ENCODE measurements around the gene C1orf198.

Gene C1orf198

DNA sequence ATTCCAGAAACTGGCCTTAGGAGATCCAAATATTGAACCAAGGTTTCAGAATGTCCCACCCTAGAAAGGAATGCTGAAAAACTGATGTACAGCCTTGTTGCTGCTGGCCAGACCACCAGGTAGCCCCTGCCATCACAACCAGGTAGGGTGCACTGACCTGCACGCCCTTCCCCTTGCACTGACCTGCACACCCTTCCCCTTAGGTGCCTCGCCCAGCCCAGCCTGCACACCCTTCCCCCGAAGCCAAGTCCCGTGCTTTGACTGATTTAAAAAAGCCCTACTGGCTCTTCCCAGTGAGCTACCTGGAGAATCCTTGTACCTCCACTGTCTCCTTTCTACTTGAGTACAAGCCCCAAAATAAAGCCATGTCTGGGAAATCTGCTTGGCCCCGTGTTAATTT lies 26.3 kb upstream of the C1orf198 start:
- in situ Hi-C loops (cut with MboI; ENCODE audit: low sequenced_read_pairs) = no loop called here

DNA sequence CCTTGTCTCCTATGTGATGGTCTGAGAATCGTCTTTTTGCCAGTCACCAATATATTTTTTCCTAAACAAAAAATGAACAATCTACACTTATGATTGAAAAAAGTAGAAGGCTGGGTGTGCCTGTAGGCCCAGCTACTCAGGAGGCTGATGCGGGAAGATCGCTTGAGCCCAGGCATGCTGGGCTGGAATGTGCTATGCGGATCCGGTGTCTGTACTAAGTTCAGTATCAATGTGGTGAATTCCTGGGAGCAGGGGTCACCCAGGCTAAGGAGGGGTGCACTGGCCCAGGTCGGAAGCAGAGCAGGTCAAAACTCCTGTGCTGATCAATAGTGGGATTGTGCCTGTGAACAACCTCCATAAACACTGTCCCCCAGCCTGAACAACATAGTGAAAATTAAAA lies 25.7 kb upstream of the C1orf198 start:
- in situ Hi-C loops (cut with MboI; ENCODE audit: low sequenced_read_pairs) = no loop called here

DNA sequence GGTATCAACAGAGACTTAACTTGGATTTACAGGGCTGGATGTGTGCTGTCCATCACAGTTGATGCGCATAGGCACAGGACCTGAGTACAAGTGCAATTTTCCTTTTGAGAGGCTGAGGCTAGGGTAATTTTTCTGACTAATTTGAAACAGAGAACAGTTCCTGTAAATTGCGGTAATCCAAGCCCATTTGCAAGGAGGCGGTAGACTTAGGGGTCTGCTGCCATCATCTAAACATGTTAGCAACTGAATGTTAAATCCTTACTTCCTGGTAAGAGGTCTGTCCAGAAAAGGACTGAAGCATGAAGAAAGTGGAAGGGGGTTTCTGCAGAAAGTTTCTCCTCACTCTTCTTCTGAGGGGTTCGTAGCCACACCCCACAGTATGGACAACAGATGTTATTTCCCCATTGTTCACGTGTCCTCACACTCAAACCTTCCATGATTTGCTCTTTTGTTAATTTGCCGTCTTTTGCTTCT lies 23.7 kb upstream of the C1orf198 start:
- in situ Hi-C loops (cut with MboI; ENCODE audit: low sequenced_read_pairs) = no loop called here

DNA sequence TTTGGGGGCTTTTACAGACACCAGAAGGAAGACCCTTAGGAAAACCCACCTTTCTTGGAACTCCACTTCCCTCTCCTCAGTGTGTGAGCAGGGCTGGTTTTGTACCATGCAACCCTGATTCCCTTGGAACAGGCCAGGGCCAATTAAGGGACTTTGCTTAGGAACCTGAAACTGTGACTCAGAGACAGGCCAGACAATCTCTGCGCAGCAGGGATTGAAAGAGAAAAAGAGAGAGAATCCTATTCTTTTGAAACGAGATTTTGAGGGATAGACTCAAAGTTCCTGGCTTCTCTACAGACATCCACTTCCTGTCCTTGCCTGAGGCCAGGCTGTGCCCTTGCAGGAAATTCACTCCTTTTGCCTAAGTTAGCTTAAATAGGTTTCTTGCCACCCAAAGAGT lies 23.1 kb upstream of the C1orf198 start:
- in situ Hi-C loops (cut with MboI; ENCODE audit: low sequenced_read_pairs) = no loop called here

DNA sequence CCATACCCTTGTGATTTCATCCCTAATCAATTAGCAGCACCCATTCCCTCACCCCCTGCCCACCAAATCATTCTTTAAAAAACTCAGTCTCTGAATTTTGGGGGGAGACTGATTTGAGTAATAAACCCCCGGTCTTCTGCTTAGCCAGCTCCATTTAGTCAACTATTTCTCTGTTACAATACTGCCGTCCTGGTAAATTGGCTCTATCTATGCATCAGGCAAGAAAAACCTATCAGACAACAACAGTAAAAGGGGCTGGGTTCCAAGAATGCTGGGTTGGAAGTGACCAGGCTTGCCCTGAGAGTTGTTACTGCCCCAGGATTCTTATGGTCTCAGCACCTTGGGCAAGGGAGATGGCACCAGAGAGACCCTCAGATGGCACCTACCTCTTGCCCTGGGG lies 16.3 kb upstream of the C1orf198 start:
- in situ Hi-C loops (cut with MboI; ENCODE audit: low sequenced_read_pairs) = no loop called here

DNA sequence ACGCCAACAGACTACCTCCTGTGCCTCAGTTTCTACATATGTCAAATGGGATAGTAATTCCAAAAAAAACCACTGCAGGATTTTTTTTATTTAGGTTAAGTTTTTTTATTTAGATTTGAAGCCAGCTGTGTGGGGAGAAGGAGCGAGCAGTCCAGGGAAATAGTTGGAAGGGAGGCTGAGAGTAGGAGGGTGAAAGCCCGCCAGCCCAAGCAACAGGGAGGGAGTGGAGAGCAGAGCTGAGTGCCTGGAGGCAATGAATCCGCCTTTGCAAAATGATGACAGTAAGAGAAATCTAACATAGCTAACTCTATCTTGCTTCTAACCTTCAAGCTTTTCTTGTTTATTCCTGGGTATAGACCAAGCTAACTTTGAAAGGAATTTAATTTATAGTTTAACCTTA lies 15.6 kb upstream of the C1orf198 start:
- in situ Hi-C loops (cut with MboI; ENCODE audit: low sequenced_read_pairs) = no loop called here

DNA sequence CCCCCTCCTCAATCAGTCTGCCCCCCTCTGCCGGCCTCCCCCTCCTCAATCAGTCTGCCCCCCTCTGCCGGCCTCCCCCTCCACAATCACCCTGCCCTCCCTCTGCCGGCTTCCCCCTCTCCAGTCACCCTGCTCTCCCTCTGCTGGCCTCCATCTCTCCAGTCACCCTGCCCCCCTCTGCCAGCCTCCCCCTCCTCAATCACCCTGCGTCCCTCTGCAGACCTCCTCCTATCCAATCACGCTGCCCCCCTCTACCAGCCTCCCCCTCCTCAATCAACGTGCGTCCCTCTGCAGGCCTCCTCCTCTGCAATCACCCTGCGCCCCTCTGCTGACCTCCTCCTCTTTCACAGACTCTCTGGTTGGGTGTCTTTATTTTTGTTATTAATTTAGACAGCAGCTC lies 11.5 kb upstream of the C1orf198 start:
- in situ Hi-C loops (cut with MboI; ENCODE audit: low sequenced_read_pairs) = no loop called here

DNA sequence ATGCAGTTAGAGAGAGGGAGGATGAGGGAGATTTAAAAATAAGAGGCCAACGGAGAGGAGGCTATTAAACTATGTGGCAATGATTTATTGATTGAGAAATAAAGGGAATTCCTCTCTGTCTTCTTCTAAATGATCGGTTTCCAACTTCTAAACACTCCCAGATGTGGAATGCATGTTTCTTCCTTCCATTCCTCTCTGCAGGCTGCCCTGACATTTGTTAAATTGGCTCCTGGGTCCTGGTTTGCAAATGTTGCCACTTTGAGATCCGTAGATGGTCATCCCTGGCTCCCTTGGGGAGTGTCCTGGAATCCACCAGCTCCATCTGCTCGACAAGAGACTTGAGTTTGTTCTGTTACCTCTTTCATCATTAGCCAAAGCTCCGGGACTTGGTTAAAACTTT lies 10.3 kb upstream of the C1orf198 start:
- in situ Hi-C loops (cut with MboI; ENCODE audit: low sequenced_read_pairs) = no loop called here

DNA sequence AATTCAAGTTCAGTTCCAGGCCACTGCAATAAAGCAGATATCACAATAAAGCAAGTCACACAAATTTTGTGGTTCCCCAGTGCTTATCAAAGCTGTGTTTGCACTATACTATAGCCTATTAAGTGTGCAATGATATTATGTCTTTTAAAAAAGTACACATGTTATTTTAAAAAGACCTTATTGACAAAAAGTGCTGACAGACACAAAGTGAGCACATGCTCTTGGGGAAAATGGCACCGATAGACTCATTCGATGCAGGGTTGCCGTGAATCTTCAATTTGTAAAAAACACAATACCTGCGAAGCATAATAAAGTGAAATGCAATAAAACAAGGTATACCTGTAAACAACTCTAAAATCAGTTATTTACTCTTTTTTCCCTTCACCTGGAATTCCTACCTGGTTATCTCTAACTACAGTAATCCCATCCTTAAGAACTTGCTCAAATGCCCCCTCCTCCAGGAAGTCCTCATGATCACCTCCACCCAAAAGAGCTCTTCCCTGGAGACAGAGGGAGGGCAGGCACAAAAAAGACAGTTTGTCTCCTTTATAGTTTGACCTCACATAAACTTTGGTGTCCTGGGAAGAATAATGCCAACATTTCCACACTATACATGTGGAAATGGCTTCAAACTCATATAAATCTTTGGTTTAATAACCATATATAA lies 9.7 kb upstream of the C1orf198 start:
- in situ Hi-C loops (cut with MboI; ENCODE audit: low sequenced_read_pairs) = no loop called here

DNA sequence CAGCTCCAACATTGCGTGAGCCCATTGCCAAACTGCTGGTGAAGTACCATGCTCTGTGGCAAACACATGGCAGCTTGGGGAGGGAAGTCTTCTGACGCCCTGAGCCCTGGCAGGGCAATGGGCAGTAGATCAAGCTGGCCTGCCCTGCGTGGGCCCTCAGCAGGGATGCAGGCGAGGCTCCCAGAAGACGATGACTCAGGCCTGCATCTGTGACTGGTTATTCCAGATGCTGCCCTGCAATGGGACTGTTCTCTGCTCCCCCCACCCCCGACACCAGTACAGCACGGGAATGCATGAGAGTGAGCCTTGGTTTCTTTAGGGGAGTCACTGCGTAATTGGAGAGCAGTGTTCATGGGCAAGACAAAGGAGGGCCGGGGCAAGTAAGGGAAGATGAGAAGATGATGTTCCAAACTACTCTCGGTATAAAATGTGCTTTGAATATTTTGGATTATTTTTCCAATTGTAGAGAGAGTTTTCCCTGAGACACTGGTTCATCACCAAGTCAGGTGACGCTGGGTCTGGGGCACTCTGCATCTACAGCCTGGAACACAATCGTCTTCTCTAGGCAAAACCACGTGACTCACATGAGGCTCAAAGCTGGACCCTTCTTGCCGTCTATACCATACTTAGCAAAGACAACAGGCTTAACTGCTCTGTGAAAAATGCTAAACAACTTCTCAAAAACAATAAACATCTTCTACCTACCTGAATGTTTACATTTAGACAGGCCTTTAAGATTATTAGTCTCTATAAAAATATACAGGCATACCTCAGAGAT lies 9.0 kb upstream of the C1orf198 start:
- in situ Hi-C loops (cut with MboI; ENCODE audit: low sequenced_read_pairs) = no loop called here

DNA sequence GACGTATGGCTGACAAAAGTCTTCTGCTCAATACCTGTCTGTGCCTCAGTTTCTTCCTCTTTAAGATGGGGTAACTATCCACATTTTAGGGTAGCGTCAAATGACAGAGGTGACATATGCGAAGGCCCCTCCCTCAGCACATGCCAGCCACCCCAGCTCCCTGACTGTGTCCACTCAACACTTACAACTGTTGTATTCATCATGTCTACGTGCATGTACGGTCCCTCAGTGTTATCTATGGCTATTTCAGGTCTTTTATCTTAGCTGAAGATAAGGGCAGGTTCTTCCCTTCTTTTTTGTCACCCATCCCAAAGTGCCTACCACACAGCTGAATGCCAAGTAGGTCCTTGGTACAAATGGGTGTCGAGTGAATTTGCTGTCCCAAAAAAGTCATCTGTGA lies 8.3 kb upstream of the C1orf198 start:
- in situ Hi-C loops (cut with MboI; ENCODE audit: low sequenced_read_pairs) = no loop called here

DNA sequence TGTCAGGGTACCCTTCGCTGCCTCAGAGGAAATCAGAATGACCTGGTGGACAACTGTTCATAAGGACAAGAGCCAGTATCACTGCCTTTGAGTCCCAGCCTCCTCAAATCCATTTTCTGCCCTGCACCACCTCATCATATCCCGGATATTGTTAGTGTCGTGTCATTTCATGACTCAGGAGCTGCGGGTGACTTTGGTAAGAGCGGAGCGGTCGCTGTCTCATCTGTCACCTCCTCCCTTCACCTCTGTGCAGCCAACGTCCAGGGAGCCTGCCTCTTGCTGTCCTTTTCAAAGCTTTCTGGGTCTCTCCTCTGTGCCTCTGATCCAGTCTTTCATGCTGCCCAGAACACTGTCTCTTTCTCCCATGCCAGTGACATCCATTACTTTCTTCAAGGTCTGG lies 7.0 kb upstream of the C1orf198 start:
- in situ Hi-C loops (cut with MboI; ENCODE audit: low sequenced_read_pairs) = no loop called here

DNA sequence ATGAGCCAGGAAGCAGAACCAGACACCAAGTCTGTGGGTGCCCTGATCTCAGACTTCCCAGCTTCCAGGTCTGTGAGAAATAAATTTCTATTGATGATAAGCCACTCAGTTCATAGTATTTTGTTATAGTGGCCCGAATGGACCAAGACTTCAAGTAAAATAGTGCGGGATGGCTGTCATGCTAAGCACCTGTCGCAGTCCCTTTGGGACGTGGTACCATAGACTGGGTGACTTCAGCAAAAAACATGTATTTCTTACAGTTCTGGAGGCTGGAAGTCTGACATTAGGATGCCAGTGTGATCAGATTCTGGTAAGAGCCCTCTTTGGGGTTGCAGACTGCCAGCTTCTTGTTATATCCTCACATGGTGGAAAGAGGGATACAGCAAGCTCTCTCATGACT lies 2.6 kb upstream of the C1orf198 start:
- in situ Hi-C loops (cut with MboI; ENCODE audit: low sequenced_read_pairs) = no loop called here

DNA sequence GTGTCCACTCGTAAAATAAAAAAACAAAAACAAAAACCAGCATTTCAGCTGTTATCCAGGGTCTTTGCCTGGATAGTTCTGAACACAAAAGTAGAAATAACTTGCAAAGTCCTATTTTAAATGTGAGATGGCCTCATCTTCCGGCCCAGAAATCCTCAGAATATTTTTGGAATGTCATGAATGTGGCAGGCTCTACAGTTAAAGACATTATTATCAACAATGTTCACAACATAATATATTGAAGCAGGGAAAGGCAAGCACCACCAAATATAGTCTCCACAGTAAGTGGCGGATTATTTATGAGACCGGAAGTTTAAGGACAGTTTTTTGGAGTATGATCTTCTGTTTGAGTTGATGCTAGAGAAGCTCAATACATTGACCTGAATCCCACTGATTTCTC lies 1.2 kb upstream of the C1orf198 start:
- in situ Hi-C loops (cut with MboI; ENCODE audit: low sequenced_read_pairs) = no loop called here

DNA sequence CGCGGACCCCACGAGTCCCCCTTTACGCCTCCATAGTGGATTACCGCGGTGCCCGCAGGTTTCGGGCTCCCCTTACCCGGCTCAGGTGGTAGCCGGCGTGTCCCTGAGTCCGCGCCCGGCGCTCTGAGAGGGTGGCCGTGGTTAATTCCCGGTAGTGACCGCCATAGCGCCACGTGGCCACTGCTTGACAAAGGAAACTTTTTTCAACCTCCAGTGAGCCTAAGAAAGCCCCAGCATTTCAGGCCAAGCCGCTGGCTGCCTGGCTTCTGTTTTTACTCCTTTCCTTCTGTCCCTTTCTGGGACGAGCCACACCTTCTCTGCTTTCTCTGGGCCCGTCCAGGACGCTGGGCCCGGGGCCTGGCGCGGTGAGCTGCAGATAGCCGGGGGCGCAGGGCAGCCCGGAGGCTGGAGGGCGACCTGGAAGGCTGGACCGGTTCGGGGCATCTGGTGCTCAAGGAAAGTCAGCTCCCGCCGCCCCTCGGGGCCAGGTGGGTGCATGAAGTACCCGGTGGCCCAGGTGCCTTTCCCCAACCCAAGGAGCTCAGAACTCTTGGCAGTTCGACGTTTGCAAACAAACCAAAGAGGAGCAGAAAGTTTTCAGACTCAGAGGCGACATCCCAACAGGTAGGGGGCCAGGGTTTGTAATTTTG lies 540 bp upstream of the C1orf198 start:
- in situ Hi-C loops (cut with MboI; ENCODE audit: low sequenced_read_pairs) = no loop called here

DNA sequence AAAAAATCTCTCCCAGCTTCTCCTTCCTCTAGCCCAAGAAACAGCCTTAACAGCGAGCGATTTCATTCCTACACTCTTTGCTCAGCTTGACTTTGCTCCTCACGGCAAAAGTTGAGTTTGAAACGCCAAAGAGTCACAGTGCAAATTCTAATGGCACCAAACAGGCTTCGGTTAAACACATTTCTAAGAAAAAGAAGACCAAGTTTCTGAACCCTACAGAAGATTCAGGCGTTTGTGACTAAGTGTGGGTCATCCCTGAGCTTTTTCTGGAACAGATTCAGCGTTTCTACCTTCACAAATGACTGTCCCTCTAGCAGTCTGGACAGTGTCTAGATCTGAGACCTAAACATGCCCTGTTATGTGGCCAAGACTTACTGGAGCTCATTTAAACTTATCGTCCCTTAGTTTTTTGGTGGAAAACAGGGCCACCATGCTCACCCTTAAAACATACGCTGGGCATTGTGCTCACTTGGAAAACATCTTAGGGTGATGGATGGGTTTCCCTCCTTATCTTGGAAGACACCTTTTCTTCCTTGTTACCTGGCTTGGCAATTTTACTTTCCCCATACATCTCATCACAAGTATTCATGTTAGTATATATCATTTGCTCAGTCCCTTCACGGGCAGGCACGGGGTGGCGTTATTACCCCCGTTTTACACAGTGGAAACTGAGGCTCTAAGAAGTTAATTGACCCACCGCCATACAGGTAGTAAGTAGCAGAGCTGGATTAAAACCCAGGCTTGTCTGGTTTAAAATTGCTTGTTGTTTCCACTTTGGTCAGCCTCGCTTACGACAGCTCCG lies 1.0 kb downstream of the C1orf198 start:
- in situ Hi-C loops (cut with MboI; ENCODE audit: low sequenced_read_pairs) = no loop called here

DNA sequence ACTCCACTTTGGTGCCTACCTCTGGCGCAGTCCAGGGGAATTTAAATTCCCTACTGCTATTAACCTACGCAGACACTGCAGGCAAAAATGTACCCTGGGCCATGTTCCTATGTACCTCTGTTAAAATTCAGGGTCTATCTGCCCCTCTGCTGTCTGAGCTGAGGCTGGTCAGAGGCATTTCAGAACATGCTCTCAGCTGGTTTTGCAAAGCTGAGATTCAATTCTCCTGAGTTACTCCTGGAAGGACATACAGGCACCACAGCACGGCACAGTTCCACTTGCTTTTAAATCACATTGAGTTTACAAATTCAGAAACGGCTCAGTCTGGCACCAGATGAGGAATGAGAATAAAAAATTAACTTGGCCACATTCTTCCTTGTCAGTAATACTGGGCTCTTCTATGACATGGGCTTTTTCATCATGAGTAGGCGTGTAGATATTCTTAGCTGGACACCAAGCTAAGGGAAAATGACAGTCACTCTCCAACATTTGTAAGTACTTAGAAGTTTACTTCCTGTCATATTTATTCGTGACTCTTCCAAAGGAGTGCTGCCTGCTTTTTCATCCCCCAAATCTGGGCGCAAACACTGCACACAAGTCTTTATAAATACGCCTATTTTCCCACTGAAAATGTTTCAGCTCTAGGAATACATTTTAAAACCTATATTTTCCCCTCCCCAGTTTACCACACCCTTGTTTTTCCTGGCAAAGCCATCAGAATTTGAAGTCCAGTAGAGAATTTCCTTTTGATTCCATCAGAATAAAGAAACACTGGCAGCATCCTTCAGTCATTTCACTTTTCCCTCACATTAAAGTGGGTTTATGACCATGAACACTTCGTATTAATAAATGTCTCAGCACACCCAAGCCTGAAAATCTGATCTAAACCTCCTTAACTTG lies 1.9 kb downstream of the C1orf198 start:
- in situ Hi-C loops (cut with MboI; ENCODE audit: low sequenced_read_pairs) = no loop called here

DNA sequence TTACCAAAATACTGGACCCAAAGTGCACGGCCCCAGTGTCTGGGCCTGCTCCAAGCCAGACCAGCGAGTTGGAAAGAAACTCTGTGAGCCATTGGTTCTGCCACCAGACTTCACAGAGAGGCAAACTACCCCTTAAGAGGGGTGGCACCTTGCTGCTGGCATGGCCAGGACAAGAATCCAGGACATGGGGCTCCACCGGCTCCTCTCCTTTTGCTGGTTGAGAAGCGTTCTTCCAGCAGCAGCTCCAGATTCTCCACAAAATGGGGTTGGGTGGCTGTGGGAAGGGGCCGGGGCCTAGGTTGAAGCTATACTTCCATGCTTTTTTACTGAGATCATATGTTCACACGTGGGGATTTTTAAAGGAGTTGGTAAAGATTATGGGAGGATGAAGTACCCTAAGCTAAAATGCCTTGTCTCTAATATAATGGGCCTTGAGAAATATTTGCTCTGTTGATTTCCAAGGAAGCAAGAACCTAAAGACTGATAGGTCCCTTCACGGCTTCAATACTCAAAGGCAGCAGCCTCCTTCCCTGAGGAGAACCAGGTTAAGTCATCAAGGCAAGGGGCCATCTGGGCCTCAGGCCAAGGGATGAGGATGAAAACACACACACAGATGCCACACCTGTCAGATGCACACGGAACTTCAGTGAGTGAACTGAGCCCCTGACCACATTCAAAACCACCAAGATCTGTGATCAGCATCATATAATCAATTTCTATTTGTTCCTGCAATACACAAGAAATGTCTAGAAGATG lies 3.1 kb downstream of the C1orf198 start:
- in situ Hi-C loops (cut with MboI; ENCODE audit: low sequenced_read_pairs) = no loop called here

DNA sequence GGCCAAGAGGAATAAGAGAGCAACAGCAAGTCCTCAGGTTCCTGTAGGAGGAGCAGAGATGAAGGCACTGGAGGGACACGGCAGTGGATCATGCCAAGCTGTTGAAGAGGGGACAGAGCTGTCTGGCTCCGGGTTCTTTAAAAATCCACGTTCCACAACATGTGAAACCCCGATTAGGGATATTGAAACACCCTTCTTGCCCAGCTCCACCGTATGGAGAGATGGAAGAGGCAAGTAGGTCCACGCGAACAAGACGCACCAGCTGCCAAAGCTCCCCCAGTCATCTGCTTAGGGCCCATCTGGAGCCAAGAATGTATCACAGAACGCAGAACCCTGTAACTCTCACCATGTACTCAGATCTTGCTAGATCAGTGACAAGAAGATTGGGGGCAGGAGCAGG lies 3.9 kb downstream of the C1orf198 start:
- in situ Hi-C loops (cut with MboI; ENCODE audit: low sequenced_read_pairs) = no loop called here

DNA sequence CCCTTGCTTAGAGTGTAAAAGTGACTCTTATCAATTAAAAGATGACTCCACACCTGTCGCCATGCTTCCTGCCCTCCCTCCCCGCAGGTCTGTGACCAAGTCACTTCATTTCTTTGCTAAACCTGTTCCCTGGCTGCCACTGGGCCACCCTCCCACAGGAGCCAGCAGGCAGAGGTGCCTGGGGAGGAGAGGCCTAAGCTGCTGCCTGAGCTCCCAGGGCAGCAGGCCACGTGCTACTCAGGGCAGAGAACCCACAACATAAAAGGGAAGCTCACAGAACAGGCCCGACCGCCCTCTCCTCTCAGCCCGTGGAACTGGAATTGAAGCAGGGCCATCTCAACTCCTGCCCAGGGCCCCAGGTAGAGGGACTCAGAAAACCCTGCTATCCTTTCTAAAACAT lies 4.9 kb downstream of the C1orf198 start:
- in situ Hi-C loops (cut with MboI; ENCODE audit: low sequenced_read_pairs) = no loop called here
